KMS-11 (cell line): ENCODE measurements around the gene TIMP3.

Experiments
- H2AFZ ChIP-seq: fragments of 200-600 bp; sonication (generic); 2 replicates; pipeline ENCODE4 v1.6.1; 2016; ENCODE audit warnings: antibody characterized with exemption, mixed run types, low read depth
- H3K27ac ChIP-seq: fragments of 200-600 bp; sonication (generic); 2 replicates; pipeline ENCODE4 v1.6.1; 2016; ENCODE audit warnings: mild to moderate bottlenecking, mixed run types
- H3K27me3 ChIP-seq: fragments of 200-600 bp; sonication (generic); 2 replicates; pipeline ENCODE4 v1.6.1; 2017; ENCODE audit warnings: mild to moderate bottlenecking, low read depth, mixed run types, moderate library complexity; ENCODE audit not compliant: insufficient read depth
- H3K36me3 ChIP-seq: fragments of 200-600 bp; sonication (generic); 2 replicates; pipeline ENCODE4 v1.6.1; 2017; ENCODE audit warnings: mild to moderate bottlenecking, mixed run types; ENCODE audit not compliant: insufficient read depth
- H3K4me1 ChIP-seq: fragments of 200-600 bp; sonication (generic); 2 replicates; pipeline ENCODE4 v1.6.1; 2016; ENCODE audit warnings: mild to moderate bottlenecking, low read depth, mixed run types; ENCODE audit not compliant: poor library complexity, severe bottlenecking
- H3K4me2 ChIP-seq: fragments of 200-600 bp; sonication (generic); 2 replicates; pipeline ENCODE4 v1.7.0; 2016; ENCODE audit warnings: mild to moderate bottlenecking, mixed run types
- H3K4me3 ChIP-seq: fragments of 200-600 bp; sonication (generic); IDR thresholded peaks from 2 replicates; pipeline ENCODE4 v1.6.1; 2017; ENCODE audit warnings: low read depth, low read length, mixed read lengths; ENCODE audit not compliant: insufficient read depth
- H3K79me2 ChIP-seq: fragments of 200-600 bp; sonication (generic); 2 replicates; pipeline ENCODE4 v1.6.1; 2016; ENCODE audit warnings: low read depth, mixed run types; ENCODE audit not compliant: insufficient read depth
- H3K9ac ChIP-seq: fragments of 200-600 bp; sonication (generic); 2 replicates; pipeline ENCODE4 v1.6.1; 2016; ENCODE audit warnings: mild to moderate bottlenecking, mixed run types
- H4K20me1 ChIP-seq: fragments of 200-600 bp; sonication (generic); 2 replicates; pipeline ENCODE4 v1.6.1; 2016; ENCODE audit warnings: mild to moderate bottlenecking, mixed run types; ENCODE audit not compliant: insufficient read depth
- CTCF ChIP-seq: fragments of 200-600 bp; sonication (generic); conservative IDR thresholded peaks from 2 replicates; pipeline ENCODE4 v1.6.1; 2017; ENCODE audit warnings: low read depth, mild to moderate bottlenecking, antibody characterized with exemption, low read length, moderate library complexity, mixed read lengths

The TIMP3 gene

GRCh38 chr22:32789797-32790620, 11.5 kb upstream of the TIMP3 start:
- TF ChIP-seq CTCF: no peak
- Histone ChIP-seq H3K79me2 (no peaks in the 10 kb centered on the region), H3K4me2 (no peak overlapping the region), H3K27ac (no peak overlapping the region), H4K20me1 (no peaks in the 10 kb centered on the region), H2AFZ (no peak overlapping the region), H3K36me3 (no peaks in the 10 kb centered on the region), H3K4me1 (no peaks in the 10 kb centered on the region), H3K27me3 (no peaks in the 10 kb centered on the region), H3K4me3 (no peak overlapping the region), H3K9ac (no peak overlapping the region)

DNA sequence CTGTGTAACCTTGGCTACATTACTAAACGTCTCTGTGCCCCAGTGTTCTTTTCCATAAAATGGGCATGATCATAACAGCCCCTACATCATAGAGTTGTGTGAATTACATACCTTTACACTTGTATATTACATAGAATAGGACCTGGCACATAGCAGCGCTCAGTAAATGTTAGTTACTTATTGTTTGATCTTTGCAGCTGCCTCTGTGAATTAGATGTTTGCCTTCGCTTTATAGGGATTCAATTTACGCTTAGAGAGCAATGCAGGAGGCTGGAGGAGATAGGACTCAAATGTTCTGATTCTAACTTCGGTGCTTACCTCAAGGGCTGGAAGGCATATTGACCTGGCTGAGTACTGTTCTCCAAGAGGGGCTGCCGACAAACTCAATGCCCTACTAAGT, 10.4 kb upstream of the TIMP3 start:
- H3K36me3 ChIP-seq: no peaks in the 10 kb centered on the region
- no peak for TF ChIP-seq CTCF

DNA sequence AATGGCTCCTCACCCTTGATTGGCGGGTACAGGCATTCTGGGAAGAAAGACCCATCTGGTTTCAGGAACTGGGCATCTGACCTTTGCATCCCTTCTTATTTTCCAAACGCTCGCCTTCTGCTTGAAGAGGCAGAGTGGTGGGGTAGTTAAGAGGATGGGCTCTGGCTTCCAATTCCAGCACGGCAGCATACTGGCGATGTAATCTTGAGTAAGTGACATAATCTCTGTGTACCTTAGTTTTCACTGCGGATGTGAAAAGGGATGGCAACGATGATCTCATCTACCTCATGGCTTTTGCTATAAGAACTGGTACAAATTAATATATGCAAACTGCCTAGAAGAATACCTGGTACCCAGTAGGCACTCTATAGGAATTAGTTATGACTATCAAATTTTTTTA, 10.0 kb upstream of the TIMP3 start:
- H3K4me1 ChIP-seq: no peaks in the 10 kb centered on the region
- TF ChIP-seq CTCF: no peak
- H3K4me2 ChIP-seq: no peak overlapping the region
- H3K36me3 ChIP-seq: no peaks in the 10 kb centered on the region
- no peak overlapping the region for H3K27ac ChIP-seq
- H2AFZ ChIP-seq: no peak overlapping the region
- H3K4me3 ChIP-seq: no peak overlapping the region
- H4K20me1 ChIP-seq: no peaks in the 10 kb centered on the region
- no peaks in the 10 kb centered on the region for H3K27me3 ChIP-seq
- no peaks in the 10 kb centered on the region for H3K79me2 ChIP-seq
- H3K9ac ChIP-seq: no peak overlapping the region

More for the DNA sequence above, 10.4 kb upstream of the TIMP3 start:
- Histone ChIP-seq H3K4me2 (no peak overlapping the region), H3K4me3 (no peak overlapping the region), H3K9ac (no peak overlapping the region), H4K20me1 (no peaks in the 10 kb centered on the region), H2AFZ (no peak overlapping the region), H3K27me3 (no peaks in the 10 kb centered on the region), H3K27ac (no peak overlapping the region), H3K4me1 (no peaks in the 10 kb centered on the region), H3K79me2 (no peaks in the 10 kb centered on the region)

GRCh38 chr22:32793589-32793988, 7.9 kb upstream of the TIMP3 start:
- TF ChIP-seq CTCF: no peak
- Histone ChIP-seq H3K4me1 (no peaks in the 10 kb centered on the region), H3K36me3 (no peaks in the 10 kb centered on the region), H3K9ac (no peak overlapping the region), H3K27ac (no peak overlapping the region), H2AFZ (no peak overlapping the region), H3K4me3 (no peak overlapping the region), H3K4me2 (no peak overlapping the region), H3K79me2 (no peaks in the 10 kb centered on the region), H4K20me1 (no peaks in the 10 kb centered on the region), H3K27me3 (no peaks in the 10 kb centered on the region)
